COR-L47 (cell line): ENCODE data around the gene QSER1.
"Not testable (repeated sequence)": the region's sequence is repeated elsewhere in the genome, so short reads cannot be mapped to it uniquely, and the experiment has no call there.

Experiments used
- DNase-seq: peaks from one replicate; lab custom pipeline; 2025; lab: John Stamatoyannopoulos, UW

The QSER1 gene

DNA sequence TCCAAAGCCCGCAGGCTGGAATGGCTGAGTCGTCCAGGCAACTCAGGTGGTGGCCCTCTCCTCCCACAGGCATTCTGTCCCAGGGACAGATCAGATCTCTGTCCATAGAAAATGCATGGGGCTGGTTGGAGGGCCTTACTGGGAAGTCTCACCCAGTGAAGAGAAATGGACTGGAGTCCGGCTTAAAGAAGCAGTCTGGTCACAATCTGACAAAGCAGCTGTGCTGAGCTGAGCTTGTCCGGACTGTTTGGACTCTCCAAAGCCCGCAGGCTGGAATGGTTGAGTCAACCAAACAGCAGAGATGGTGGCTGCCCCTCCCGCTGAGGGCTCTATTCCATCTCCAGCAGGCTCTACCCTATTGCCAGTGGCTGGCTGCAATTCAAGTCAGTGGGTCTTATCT is 108.7 kb downstream of the QSER1 start:
- DNase-seq, result no peak

DNA sequence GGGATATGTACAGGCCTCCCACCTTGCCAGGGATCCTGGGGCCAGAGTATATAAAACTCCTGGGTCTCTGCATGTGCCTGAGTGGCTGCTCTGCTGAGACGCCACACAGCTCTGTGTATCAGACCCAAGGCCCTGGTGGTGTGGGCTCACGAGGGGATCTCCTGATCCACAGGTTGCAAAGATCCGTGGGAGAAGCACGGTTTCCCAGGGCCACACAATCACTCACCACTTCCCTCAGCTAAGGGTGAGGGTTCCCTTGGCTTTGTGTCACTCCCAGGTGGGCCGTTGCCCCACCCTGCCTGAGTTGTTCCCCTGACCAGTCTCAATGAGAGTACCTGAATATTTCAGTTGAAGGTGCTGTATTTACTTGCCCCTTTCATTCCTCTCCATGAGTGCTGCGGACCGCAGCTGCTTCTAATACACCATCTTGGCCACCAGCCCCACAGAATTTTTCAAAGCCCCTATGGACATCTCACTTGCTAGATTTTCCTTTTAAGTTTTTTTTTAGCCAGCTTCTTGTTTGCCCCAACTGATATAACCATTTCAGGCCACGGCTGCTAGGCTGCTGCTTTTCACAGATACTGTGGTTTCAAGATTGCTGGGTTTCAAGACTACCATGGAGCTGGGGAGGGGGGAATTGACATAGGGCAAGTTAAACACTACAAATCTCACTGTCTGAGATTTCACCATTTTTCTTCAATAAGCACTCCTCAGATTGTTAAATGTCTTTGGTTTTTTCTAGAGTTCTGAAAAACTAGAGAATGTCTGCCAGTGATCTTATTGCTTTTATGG is 109.3 kb downstream of the QSER1 start:
- no peak for DNase-seq

DNA sequence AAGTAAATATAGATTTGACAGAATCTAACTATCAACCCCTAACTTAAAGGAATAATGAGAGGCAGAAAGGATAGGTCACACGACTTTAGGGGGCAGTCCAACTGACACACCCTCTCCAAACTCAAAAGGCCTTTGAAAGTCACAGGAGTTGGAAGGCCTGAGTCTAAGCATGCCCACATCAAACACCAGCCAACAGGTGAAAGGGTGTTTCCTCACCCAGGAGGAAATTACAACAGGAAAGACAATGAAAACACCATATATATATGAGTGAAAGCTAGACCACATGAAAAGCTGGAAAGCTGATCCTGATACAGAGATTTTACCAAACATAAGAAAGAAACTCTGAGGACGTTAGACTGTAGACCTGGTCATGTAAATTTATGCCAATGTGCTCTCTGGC is 112.6 kb downstream of the QSER1 start:
- DNase-seq, result no peak

DNA sequence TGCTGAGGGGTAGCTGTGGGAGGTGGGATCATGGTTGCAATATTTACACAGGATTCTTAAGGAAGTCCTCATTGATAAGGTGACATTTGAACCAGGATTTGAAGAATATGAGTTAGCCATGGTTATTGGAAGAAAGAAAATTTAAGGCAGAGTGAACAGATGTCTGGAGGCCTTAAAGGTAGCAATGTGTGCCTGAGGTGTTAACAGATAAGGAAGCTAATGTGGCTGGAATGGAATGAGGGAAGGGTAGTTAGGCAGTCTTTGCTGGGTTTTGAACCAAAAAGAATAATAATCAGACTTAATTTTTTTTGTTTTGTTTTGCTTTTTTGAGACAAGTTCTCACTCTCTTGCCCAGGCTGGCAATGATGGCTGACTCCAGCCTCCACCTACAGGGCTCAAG is 113.4 kb downstream of the QSER1 start:
- no peak for DNase-seq

DNA sequence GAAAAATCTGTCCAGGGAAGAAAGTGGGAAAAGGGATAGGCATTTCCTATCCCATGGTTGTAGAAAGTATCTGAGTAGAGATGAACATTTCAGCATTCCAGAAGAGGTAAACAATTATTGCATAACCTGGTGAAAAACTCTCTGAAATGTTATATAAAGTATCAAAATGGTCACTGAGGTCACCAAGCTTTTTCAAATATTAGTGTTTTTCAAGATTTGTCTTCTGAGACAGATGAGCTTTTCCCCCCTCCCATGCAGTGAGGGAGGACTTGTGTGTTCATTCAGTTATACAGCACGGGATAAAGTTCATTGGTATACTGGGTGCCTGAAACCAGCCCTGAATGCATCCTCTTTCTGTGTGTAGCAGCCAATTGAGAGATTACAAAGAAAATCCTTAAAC is 121.1 kb downstream of the QSER1 start:
- DNase-seq, result no peak

DNA sequence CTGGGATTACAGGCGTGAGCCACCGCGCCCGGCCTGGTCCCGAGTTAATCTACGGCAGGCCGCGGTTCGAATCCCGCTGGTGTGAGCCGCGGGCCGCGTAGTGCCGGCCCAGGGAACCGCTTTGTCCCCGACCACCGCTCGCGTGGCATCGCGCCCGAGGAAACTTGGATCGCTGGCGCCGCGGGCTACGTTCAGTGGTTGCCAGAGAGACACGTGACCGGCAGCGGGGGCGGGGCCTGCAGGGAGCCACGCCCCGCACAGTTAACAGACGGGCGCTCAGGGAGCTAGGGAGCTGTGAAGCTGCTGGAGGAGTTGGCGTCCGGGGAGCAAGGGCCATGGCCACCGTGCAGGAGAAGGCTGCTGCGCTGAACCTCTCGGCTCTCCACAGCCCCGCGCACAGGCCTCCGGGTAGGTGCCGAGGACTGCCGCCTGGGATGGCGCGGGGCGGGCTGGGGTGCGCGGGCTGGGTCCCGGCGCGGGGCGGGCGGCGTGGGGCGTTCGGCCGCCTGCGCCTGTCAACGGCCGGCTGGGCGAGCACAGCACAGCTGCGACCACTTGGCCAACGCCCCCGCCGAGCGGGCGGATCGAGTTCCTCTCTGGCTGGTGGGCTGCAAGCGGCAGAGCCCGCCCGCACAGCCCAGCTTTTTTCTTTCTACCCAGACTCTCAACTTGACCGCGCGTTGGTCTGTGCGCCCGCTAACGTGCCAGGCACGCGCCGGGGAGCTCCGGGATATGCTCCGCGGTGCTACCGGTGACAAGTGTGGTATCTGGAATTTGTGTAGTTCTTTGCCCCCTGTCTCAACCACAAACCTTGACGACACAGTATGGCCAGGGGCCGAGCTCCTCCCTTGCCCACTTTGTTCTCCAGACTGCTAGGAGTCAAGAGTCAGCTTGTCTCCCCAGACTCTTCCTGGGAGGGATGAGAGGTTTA is 123.3 kb downstream of the QSER1 start, which contains the start of gene DEPDC7:
TSS of gene DEPDC7 (plus strand) at position 258 of the 931 bp plus-strand sequence. CDS start at position 336, 78 bp downstream.
- peak; percentile 52 for DNase-seq

DNA sequence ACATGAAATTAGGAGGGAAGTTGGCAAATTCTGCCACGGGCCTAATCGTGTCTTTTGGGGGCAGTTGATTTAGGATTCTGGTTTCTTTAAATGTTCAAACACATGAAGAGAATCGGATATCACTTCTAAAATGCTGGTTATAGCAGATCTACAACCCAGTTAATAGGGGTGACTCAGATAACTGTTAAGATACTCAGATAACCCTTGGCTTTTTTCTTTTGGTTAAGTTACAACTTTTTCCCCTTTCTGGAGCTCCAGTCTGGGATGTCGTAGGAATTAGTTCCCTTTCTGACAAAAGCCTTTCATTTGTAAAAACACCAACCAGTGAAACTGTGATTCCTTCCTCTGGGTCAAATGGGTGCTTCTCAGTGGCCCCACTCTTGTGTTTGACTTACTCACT is 124.0 kb downstream of the QSER1 start:
- no peak for DNase-seq

DNA sequence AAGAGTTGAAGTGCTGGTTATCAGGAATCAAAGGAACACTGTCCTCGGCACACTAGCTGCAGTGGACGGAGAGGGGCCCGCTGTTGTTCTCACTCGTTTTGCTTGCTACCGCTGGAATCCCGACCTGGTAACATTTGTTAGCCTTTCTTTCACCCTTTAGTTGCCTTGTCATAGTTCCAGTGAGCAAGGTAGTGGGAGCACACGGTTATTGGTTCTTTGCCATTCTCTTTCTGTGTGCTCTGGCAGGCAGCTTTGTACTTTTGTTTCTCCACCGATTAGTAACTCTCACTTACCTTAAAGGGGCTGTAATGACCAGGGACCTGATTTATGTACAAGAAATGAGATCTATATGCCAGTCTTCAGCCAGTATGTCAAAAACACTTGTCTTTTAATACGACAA is 124.9 kb downstream of the QSER1 start:
- no peak for DNase-seq

DNA sequence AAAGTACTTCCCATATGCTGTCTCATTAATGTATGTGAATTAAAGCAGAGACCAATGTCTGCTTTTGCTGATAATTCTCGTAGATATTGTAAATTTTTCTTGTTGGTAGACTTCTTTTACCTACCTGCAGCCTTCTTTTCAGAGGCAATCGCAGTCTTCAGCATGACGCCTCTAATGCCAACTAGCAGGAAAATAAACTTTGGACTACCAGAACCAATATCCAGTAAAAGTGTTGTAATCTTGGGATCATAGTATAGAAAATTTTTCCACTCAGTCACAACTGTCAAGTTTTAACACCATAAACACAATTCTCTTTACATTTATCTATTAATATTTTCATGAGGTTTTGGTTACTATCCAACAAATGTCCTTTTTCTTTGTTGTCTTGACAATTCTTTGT is 125.4 kb downstream of the QSER1 start:
- no peak for DNase-seq

DNA sequence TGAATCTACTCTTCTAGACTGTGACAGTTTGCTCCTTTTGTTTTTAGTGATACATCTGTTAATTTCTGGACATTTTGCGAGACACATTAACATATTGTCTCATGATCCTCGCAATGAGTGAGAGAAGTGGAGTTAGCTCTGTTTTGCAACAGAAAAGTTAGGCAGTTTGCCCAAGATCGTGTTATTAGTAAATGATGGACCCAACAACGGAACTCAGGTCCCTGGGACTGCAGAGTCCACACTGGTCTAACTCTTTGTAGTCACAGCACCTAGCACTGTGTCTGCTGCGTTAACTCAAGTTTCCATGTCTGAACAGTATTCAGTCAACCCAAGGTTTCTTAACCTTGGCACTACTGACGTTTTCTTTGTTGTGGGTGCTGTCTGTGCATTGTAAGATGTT is 126.2 kb downstream of the QSER1 start:
- no peak for DNase-seq

DNA sequence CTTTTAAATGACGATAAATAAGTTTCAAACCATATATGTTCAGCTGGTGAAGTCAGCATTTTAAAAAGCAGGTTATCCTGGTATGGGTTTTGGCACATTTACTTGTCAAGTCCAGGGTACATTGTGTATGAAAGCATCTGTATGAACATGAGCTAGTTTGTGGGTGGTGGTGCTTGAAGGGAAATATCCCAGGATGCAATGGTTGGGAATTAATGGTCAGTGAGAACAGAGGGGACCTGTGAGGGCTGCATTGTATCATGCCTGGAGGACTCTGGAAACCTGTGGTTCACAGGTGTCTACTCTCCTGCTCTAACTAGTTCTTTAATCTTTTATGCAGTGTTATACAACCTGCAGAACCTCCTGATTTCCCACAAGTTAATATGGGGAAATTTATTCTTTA is 128.9 kb downstream of the QSER1 start:
- DNase-seq, result no peak

DNA sequence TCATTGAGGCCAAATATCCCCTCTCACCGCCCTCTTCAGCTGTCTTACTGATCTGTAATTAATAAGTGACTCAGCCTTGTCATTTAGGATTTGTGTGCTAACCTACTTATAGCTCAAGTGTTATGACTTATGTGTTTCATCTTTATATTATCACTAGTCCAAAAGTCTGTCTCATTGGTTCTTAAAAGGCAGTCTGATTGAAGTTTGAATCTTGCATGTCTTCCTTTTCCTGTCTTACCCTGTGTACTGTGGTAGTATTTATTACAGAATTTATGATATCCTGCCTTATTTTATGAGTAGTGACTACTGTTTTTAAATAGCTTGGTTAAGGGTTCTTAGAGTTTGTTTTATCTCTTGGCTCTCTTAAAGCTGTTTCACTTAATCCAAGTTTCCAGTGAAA is 129.3 kb downstream of the QSER1 start:
- no peak for DNase-seq

DNA sequence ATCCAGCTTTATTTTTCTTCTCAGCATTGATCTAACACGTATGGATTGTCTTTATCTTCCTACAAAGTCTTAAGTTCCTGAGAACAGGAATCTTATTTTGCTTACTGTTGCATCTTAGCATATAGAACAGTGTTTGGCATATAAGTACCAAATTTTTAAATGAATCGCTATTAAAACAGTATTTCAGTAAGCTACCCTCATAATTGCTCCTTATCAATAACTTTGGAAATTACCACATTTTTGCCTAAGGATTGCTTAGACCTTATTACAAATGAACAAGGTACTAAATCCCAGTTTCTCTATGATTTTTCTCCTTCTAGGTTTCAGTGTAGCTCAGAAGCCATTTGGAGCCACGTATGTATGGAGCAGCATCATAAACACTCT is 132.7 kb downstream of the QSER1 start:
- no peak for DNase-seq

DNA sequence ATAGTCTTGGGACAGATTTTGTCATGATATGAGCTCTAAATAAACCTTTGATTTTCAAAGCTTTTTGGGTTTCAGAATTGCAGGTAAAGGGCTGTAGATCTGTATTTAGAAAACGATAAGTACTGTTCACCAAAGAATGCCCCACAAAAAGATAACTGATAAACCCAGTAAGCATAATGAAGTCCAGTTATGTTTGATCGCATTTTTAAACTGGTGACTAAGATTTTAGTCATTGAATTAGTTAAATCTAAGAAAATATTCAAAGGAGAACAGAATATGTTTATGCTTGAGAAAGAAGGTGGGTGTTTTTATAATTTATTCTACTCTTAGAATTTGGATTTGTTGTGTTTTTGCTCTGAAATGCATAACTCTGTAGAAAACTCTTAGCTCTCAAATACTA is 134.6 kb downstream of the QSER1 start:
- DNase-seq, result no peak

DNA sequence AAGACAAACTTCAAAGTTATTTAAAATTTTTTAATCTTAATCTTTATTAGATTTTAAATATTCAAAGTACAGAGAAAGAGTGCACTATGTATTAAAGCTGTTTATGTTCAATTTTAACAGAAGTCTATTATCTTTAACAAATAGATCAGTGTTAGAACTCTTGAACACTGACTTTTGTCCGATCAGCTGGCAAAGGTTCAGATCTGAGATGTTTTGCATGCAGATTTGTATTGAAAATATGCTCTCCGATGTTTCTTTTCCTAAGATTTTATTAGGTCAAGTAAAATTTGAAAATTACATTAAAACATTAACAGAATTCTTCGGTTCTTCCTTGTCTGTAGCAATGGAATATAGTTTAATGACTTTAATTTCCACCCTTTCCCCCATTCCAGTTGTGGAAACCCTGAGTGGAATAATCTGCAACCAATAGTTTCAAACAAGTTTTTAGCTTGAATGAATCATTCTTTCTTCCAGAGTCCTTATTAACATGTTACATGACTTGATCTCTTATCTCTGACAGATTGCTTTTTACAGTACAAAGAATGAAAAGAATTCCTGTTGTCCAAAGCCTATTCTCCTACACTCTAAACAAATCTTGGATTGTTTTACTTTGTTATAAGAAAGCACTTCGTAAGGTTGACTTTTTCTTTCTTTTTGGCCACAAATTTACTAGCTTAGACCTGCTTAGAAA is 135.4 kb downstream of the QSER1 start:
- DNase-seq, result no peak

DNA sequence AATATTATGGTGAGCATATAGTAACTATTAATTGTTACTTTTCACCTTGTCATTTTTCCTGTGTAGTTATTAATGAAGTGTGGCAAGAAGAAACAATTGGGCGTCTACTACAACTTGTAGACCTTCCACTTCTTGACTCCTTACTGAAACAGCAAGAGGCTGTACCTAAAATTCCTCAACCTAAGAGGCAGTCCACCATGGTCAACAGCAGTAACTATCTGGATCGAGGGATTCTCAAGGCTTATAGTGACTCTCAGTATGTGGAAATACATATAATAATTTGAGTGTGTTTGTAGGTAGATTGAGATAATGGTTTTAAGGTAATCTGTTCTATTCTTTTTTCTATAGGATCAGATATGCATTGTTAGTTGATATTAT is 135.9 kb downstream of the QSER1 start:
- DNase-seq, result no peak

DNA sequence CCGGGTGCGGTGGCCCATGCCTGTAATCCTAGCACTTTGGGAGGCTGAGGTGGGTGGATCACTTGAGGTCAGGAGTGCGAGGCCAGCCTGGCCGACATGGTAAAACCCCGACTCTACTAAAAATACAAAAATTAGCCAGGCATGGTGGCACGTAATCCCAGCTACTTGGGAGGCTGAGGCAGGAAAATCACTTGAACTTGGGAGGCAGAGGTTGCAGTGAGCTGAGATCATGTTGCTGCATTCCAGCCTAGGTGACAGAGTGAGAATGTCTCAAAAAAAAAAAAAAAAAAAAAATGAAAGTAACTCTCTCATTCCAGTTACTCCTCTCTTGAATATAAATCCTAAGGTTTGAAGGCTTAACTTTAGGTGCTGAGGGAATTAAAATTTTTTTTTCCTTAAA is 136.6 kb downstream of the QSER1 start:
- not testable (repeated sequence) for DNase-seq
